ENCODE data around the gene CACNA1S.

CACNA1S gene

DNA sequence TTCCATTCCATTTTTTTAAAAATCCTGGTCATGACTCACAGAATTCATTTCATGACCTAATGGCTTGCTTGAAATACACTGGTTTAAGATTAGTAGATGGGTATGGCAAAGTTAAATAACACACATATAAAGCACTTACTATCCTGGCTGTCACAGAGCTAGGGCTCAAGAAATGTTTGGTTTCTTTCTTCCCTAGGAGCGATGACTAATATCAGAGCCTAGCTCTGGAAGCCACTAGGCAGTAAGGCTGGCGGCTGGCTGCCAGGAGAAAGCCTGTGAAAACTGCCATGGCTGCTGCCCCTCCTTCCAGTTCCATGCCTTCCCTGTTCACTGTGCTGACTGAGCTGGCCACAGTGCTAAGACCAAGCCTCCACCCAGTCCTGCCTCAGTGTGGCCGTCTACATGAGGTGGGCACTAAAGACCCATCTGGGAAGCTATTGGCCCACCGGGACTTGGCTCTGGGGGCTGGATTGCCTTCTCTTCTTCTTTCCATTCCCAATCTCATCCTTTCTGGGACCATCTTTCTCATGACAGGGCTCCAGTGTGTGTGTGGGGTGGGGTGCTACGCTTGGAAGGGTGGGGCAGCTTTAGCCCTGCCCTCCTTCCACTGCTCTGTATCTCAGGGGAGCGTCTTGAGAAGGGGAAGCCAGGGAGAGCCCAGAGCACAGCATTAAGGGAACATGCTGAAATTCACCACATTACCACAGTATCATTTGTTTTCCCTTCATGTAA lies 25.5 kb upstream of the CACNA1S start:
- Histone ChIP-seq H3K27me3 (no peaks in the 10 kb centered on the region), H3K4me1 (no peaks in the 10 kb centered on the region; the same call in 1 of the 2 replicates), H3K36me3 (peaks cover 44% of the 10 kb centered on the region), H3K4me3 (ENCODE audit: low read depth, low read length) (no peak overlapping the region), H3K9me3 (no peaks in the 10 kb centered on the region)
- DNase-seq: no peak
- no peak for TF ChIP-seq CTCF (IDR thresholded peaks at IDR 0.05; ENCODE audit: low read depth, low read length)

- TF ChIP-seq CTCF (IDR thresholded peaks at IDR 0.05; ENCODE audit: low read depth, low read length): no peak
- Histone ChIP-seq H3K4me1 (no peaks in the 10 kb centered on the region; the same call in 1 of the 2 replicates), H3K36me3 (peaks cover 39% of the 10 kb centered on the region), H3K4me3 (ENCODE audit: low read depth, low read length) (no peak overlapping the region), H3K9me3 (no peaks in the 10 kb centered on the region), H3K27me3 (no peaks in the 10 kb centered on the region)
- no peak for DNase-seq
Observed at GRCh38 chr1:201137024-201137392, 24.8 kb upstream of the CACNA1S start.

GRCh38 chr1:201136355-201137023 lies 24.3 kb upstream of the CACNA1S start:
- Histone ChIP-seq H3K36me3 (peaks cover 34% of the 10 kb centered on the region), H3K4me1 (no peaks in the 10 kb centered on the region; the same call in 1 of the 2 replicates), H3K27me3 (no peaks in the 10 kb centered on the region), H3K4me3 (ENCODE audit: low read depth, low read length) (no peak overlapping the region), H3K9me3 (no peaks in the 10 kb centered on the region)
- no peak for TF ChIP-seq CTCF (IDR thresholded peaks at IDR 0.05; ENCODE audit: low read depth, low read length)
- no peak for DNase-seq

DNA sequence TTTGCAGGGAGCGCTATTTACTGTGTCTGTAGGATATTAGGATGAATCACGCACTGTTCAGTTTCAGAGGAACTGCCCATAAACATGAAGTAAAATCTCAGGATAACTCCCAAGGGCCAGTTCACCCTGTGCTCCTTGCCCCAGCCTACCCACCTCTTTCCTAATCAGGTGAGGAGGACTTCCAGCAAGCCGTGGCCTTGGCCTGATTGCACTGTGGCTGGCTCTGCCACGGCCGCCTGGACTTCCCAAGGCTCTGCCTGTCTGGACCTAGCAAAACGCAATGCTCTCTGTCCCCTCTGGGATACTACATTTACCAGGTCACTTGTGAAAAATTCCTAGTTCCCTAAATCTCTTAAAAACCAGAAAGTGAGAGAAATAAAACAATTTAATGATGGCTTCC lies 22.2 kb upstream of the CACNA1S start:
- H3K4me1 ChIP-seq: no peaks in the 10 kb centered on the region
- H3K27me3 ChIP-seq: no peaks in the 10 kb centered on the region
- TF ChIP-seq CTCF (IDR thresholded peaks at IDR 0.05; ENCODE audit: low read depth, low read length): no peak
- no peak for DNase-seq
- peaks cover 16% of the 10 kb centered on the region for H3K36me3 ChIP-seq
- no peaks in the 10 kb centered on the region for H3K9me3 ChIP-seq
- H3K4me3 ChIP-seq (ENCODE audit: low read depth, low read length): no peak overlapping the region

DNA sequence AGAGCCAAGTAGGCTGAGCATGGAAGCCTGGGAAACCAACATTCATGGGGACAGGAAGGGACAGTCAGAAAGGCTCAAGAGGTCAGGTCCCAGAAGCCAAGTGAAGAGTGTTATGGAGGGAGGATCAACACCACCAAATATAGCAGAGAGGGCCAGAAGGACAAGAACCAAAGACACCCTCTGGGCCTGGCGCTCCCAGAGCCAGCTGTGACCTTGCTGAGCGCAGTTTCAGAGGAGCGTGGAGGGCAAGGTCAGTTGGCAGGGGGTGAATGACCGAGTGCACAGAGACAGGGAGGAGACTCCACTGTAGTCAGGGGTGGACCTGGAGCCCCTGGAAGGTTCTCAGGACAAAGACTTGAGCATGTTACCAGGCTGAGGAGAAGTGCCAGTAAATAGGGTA lies 19.2 kb upstream of the CACNA1S start:
- no peak overlapping the region for H3K4me3 ChIP-seq (ENCODE audit: low read depth, low read length)
- H3K9me3 ChIP-seq: no peaks in the 10 kb centered on the region
- H3K27me3 ChIP-seq: no peaks in the 10 kb centered on the region
- no peaks in the 10 kb centered on the region for H3K4me1 ChIP-seq
- no peak for TF ChIP-seq CTCF (IDR thresholded peaks at IDR 0.05; ENCODE audit: low read depth, low read length)
- H3K36me3 ChIP-seq: peaks cover 11% of the 10 kb centered on the region
- no peak for DNase-seq

DNA sequence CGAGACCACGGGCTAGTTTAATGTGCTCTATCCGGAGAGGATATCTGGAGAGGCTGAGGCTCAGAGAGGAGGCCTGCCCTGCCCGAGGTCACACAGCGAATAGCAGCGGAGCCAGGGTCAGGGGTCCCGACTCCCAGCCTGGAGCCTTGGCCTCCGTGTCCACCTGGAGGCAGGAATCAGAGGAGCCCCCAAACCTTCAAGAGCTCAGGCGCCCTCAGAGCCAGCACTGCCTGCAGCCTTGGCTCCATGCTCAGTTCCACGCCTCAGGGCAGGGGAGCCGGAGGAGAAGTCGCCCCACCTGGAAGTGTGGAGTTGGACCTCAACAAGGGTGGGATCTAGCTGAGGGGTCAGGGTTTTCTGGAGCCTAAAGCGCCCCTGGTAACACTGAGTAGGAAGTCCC lies 16.7 kb upstream of the CACNA1S start:
- H3K4me3 ChIP-seq (ENCODE audit: low read depth, low read length): no peak overlapping the region
- H3K9me3 ChIP-seq: no peaks in the 10 kb centered on the region
- no peak for TF ChIP-seq CTCF (IDR thresholded peaks at IDR 0.05; ENCODE audit: low read depth, low read length)
- H3K4me1 ChIP-seq: no peaks in the 10 kb centered on the region
- H3K36me3 ChIP-seq: no peaks in the 10 kb centered on the region
- DNase-seq: no peak
- no peaks in the 10 kb centered on the region for H3K27me3 ChIP-seq

All from BE2C (cell line).